HG03039 (cell line): ENCODE results near the gene CYTH2.
"Not testable (repeated sequence)": the region's sequence is repeated elsewhere in the genome, so short reads cannot be mapped to it uniquely, and the experiment has no call there.

ENCODE experiments used
- ATAC-seq: cut with Tn5 transposase; IDR thresholded peaks from one replicate; pipeline ENCODE4 v1.9.1; 2021; ENCODE audit warnings: mild to moderate bottlenecking, moderate library complexity; ENCODE audit not compliant: unreplicated experiment

CYTH2 gene

DNA sequence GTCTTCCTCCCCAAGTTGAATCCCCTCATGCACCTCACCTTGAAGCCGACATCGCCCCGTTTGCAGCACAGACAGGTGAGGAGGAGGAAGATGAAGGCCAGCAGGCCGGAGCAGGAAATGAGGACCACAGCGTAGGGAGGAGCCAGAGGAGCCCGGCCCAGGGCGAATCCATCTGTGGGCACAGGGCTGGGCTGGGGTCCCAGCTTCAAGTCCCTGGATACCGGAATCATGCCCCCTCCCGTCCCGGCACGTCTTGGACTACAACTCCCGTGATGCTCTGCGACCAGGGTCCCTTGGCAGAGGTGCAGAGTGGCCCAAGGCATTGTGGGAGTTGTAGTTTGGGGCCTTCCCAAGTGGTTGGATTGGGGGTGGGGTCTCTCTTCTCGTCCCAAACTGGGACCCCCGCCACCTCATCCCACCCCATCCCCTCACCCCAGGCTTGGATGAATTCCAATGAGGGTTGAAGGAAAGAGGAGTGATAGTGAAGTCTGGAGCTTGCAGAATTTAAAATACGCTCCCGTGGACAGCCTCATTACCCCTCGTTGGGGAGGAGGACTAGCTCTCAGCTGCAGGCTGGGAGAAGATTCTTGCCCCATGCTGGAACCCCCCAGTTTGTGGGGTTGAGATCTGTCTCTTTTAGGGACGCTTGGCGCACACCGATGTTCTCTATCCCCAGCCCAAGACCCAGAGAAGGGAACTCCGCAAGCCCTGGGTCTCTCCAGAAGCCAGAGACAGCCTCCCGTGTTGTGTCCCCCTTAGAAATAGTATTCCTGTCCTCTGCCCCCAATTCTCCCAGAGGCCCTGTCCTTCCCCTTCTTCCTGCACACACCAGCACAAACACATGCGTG lies 41.5 kb downstream of the CYTH2 start:
- ATAC-seq, result no peak

- ATAC-seq, result no peak
These were observed 42.2 kb downstream of the CYTH2 start for GRCh38 chr19:48511321-48511731.

GRCh38 chr19:48511800-48512503 lies 42.8 kb downstream of the CYTH2 start, which contains the start of gene LMTK3:
Gene LMTK3, minus strand, starts transcription at chr19:48511835. Its CDS starts 259 bp downstream, at chr19:48511576.
- no peak for ATAC-seq

DNA sequence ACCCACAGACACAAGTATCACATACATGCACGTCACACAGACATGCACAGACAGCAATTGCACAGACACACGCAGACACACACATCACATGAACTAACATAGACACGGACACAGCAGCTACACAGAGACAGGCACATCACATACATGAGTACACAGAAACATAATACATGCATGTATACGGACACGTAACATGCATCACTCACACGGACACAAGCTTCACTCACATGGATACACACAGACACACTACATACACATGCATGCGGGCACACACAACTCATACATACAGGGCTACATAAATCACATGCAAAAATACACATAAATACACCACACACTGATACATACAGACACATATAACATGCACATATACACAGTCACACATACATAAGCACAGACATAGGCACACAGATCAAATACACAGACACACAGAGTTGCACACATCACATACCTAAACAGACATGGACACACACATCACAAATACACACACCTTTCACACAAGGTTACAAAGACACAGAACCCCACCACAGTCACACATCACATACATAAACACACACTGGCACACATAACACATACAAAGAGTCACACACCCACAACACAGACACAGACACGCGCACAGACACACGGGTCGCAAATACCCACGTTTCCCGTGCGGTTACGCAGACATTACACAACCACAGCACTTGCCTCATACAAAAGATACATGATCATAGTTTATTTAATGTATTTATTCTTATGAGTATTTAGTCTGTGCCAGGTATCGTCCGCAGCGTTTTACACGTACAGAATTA lies 43.5 kb downstream of the CYTH2 start:
- ATAC-seq, result no peak

DNA sequence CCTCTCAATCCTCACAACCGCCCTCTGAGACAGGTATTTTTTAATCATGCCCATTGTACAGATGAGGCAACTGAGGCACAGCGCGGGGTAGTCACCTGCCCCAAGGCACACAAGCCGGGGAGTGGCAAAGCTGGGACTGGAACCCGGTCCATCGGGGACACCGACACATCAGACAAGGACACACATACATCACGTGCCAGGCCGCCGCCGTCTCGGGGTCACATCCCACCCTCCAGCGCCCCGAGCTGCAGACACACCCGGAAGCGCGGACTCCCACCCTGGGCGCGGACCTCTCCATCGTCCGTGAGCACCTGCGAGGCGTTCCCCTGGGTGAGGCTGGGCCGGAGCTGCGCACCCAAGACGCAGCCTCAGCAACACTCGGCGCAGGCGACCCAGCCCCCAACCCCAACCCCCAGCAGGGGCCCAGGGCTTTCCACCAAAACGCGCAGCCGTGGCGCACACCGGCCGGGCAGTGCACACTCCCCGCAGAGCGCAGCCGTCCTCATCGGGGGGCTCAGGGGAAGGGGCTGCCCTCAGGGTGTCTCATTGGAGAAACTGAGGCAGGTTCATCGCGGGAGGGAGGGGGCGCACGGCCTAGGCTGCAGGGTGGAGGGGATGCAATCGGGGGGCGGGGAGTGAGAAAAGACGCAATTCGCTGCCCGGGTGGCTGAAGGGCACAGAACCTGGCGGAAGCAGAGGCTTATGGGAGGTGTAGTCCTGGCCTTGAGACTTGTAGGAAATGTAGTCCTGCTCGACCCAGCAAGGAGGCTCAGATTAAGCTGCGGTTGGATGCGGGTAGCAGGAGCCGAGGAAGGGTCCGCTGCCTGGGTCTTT lies 44.3 kb downstream of the CYTH2 start:
- no peak for ATAC-seq

DNA sequence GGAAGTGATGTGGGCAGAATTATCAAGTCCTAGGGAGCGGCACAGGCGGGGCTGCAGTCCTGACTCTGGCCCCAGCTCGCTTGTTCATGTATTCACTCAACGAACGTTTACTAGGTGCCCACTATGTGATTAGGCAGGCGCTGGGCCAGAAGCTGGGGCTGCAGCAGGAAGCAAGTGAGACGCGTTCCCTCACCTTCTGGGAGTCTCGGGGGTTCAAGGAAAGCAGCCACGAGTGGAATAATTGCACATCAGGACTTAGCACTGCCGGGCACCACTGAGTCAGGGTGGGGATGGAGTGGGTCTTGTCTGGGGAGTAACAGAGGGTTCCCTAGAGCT lies 44.9 kb downstream of the CYTH2 start:
- ATAC-seq, result no peak

DNA sequence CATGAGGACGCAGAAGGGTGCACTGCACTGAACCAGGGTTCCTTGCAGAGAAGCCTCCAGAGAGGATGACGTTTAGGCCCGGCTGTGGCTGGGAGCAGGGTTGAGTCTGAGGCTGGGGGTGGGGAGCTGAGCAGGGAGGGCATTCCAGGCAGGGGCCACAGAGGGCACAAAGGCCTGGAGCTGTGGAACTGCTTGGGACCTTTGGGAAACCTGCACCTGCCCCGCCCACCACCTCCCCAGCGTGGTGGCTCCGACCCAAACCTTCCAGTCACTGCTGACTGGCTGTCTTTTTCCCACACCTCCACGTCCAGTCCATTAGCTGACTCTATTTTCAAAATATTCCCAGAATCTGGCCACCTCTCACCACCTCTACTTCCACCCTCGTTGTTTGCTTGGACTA lies 47.4 kb downstream of the CYTH2 start:
- no peak for ATAC-seq

GRCh38 chr19:48518207-48518606 lies 49.0 kb downstream of the CYTH2 start:
- ATAC-seq, result no peak

DNA sequence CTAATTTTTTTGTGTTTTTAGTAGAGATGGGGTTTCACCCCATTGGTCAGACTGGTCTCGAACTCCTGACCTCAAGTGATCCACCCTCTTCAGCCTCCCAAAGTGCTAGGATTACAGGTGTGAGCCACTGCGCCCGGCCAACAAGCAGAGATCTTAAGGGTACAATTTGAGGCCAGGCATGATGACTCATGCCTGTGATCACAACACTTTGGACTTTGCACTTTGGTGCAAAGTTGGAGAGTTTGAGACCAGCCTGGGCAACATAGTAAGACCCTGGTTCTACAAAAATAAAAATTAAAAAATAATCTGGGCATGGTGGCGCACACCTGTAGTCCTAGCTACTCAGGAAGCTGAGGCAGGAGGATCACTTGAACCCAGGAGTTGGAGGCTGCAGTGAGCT lies 50.3 kb downstream of the CYTH2 start:
- not testable (repeated sequence) for ATAC-seq

GRCh38 chr19:48520134-48520533 lies 51.0 kb downstream of the CYTH2 start:
- no peak for ATAC-seq

DNA sequence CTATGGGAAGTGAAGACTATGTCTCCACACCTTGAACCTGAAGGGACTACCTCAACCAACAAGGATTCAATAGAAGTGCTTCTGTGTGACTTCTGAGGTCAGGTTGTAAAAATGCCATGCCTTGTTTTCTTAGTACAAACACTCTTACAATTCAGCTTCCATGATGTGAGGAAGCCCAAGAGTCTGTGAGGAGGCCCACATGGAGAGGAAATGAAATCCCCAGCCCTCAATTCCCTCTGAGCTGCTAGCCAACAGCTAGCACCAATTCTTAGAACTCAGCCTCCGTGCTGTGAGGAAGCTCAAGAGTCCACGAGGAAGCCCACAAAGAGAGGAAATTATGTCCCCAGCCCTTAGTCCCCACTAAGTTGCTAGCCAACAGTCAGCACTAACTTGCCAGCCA lies 55.1 kb downstream of the CYTH2 start:
- no peak for ATAC-seq

DNA sequence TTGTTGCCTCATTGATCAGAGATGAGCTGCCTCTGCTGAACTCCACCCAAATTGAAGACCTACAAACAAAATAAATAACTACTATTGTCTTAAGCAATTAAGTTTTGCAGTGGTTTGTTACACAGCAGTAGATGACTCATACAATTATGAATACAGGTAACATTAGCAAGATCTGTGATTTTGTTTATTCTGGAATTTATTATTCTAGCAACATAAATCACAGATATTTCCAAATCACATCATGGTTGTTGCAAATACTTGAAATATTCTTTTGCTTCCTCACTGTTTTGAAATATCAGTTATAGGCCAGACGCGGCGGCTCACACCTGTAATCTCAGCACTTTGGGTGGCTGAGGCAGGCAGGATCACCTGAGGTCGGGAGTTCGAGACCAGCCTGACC lies 55.6 kb downstream of the CYTH2 start:
- ATAC-seq, result no peak

DNA sequence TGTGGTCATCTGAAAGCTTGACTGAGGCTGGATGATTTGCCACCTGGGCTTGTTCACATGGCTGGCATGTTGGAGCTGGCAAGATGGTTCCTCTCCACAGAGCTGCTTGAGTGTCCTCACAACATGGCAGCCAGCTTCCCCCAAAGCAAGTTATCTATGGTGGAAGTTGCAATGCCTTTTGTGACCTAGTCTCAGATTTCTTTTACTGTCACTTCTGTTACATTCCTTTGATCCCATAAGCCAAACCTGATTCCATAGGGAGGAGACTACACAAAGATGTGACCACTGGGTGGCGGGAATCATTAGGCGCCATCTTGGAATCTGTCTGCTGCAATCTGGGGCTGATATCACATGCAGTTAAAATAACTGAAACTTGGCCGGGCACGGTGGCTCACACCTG lies 60.0 kb downstream of the CYTH2 start:
- ATAC-seq, result no peak

GRCh38 chr19:48530066-48530720 lies 61.0 kb downstream of the CYTH2 start:
- no peak for ATAC-seq

DNA sequence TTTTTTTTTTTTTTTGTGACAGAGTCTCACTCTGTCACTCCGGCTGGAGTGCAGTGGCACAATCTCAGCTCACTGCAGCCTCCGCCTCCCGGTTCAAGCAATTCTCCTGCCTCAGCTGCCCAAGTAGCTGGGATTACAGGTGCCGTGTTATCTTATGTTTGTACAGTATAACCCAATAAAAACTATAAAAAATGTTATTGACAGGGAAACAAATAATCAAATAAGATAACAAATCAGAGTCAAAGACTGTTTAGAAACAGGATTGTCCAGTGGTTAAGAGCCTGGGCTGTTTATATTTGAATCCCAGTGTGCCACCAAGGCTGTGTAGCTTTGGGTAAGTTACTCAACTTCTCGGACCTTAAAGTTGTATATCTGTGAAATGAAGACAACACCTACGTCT lies 61.6 kb downstream of the CYTH2 start:
- ATAC-seq, result no peak
